Activated naive CD8-positive, alpha-beta T cell (primary cell): ENCODE measurements around the gene PAFAH1B1.
"Not testable (repeated sequence)": the region's sequence is repeated elsewhere in the genome, so short reads cannot be mapped to it uniquely, and the experiment has no call there.

Experiments
- H3K27ac Mint-ChIP-seq: one replicate; pipeline ENCODE4 v1.8.0; 2021; ENCODE audit warnings: mixed read lengths
- H3K27me3 Mint-ChIP-seq: one replicate; pipeline ENCODE4 v1.8.0; 2021; ENCODE audit warnings: mixed read lengths
- H3K36me3 Mint-ChIP-seq: one replicate; pipeline ENCODE4 v1.8.0; 2021; ENCODE audit warnings: mixed read lengths
- H3K4me1 Mint-ChIP-seq: one replicate; pipeline ENCODE4 v1.8.0; 2021; ENCODE audit warnings: low read depth, mixed read lengths
- H3K4me3 Mint-ChIP-seq: one replicate; pipeline ENCODE4 v1.8.0; 2021; ENCODE audit warnings: mild to moderate bottlenecking, mixed read lengths
- H3K9me3 Mint-ChIP-seq: one replicate; pipeline ENCODE4 v1.8.0; 2021; ENCODE audit warnings: low read depth, mixed read lengths

The PAFAH1B1 gene

GRCh38 chr17:2592971-2593820, at the start of gene PAFAH1B1:
TSS of gene PAFAH1B1 (plus strand) at chr17:2593654. CDS start at chr17:2638289, 44,635 bp downstream.
- Mint-ChIP-seq H3K36me3 (no peaks in the 10 kb centered on the region), H3K27me3 (no peaks in the 10 kb centered on the region), H3K9me3 (no peaks in the 10 kb centered on the region), H3K4me1 (peaks cover 29% of the 10 kb centered on the region), H3K27ac (peak within 1 kb of the TSS; percentile 97), H3K4me3 (peak within 1 kb of the TSS; percentile 94)

GRCh38 chr17:2545393-2545792, 48.1 kb upstream of the PAFAH1B1 start:
- Mint-ChIP-seq H3K27me3 (no peaks in the 10 kb centered on the region), H3K27ac (no peak overlapping the region)

GRCh38 chr17:2547176-2547575, 46.3 kb upstream of the PAFAH1B1 start:
- no peaks in the 10 kb centered on the region for H3K36me3 Mint-ChIP-seq
- H3K27me3 Mint-ChIP-seq: no peaks in the 10 kb centered on the region
- H3K4me3 Mint-ChIP-seq: no peak overlapping the region
- no peak overlapping the region for H3K27ac Mint-ChIP-seq
- no peaks in the 10 kb centered on the region for H3K9me3 Mint-ChIP-seq
- H3K4me1 Mint-ChIP-seq: peaks cover 5% of the 10 kb centered on the region

More at GRCh38 chr17:2545393-2545792, 48.1 kb upstream of the PAFAH1B1 start:
- Mint-ChIP-seq H3K36me3 (no peaks in the 10 kb centered on the region), H3K4me1 (no peaks in the 10 kb centered on the region), H3K4me3 (no peak overlapping the region), H3K9me3 (no peaks in the 10 kb centered on the region)

- H3K4me3 Mint-ChIP-seq, H3K27me3 Mint-ChIP-seq, H3K4me1 Mint-ChIP-seq, H3K27ac Mint-ChIP-seq, H3K36me3 Mint-ChIP-seq, H3K9me3 Mint-ChIP-seq: not testable (repeated sequence)
These were observed 45.4 kb upstream of the PAFAH1B1 start for GRCh38 chr17:2548026-2548425.

- Mint-ChIP-seq H3K4me3 (no peak overlapping the region), H3K27me3 (no peaks in the 10 kb centered on the region), H3K9me3 (no peaks in the 10 kb centered on the region), H3K4me1 (peaks cover 5% of the 10 kb centered on the region), H3K27ac (no peak overlapping the region), H3K36me3 (no peaks in the 10 kb centered on the region)
These were observed 43.9 kb upstream of the PAFAH1B1 start for GRCh38 chr17:2549392-2550211.

GRCh38 chr17:2551493-2551892, 42.0 kb upstream of the PAFAH1B1 start:
- Mint-ChIP-seq H3K27me3 (no peaks in the 10 kb centered on the region), H3K27ac (no peak overlapping the region), H3K36me3 (no peaks in the 10 kb centered on the region), H3K4me1 (peaks cover 5% of the 10 kb centered on the region), H3K9me3 (no peaks in the 10 kb centered on the region), H3K4me3 (no peak overlapping the region)

GRCh38 chr17:2551928-2552327, 41.5 kb upstream of the PAFAH1B1 start:
- Mint-ChIP-seq H3K9me3 (no peaks in the 10 kb centered on the region), H3K27me3 (no peaks in the 10 kb centered on the region), H3K4me3 (no peak overlapping the region), H3K36me3 (no peaks in the 10 kb centered on the region), H3K27ac (no peak overlapping the region), H3K4me1 (peaks cover 5% of the 10 kb centered on the region)

- no peak overlapping the region for H3K4me3 Mint-ChIP-seq
- H3K4me1 Mint-ChIP-seq: peaks cover 13% of the 10 kb centered on the region
- no peak overlapping the region for H3K27ac Mint-ChIP-seq
- H3K27me3 Mint-ChIP-seq: no peaks in the 10 kb centered on the region
- H3K9me3 Mint-ChIP-seq: no peaks in the 10 kb centered on the region
- no peaks in the 10 kb centered on the region for H3K36me3 Mint-ChIP-seq
These were observed 32.8 kb upstream of the PAFAH1B1 start for GRCh38 chr17:2560658-2561057.

GRCh38 chr17:2562162-2562858, 31.1 kb upstream of the PAFAH1B1 start:
- H3K9me3 Mint-ChIP-seq: no peaks in the 10 kb centered on the region
- no peaks in the 10 kb centered on the region for H3K27me3 Mint-ChIP-seq
- H3K27ac Mint-ChIP-seq: peak overlapping the region; percentile 73
- H3K4me3 Mint-ChIP-seq: peak overlapping the region; percentile 24
- peaks cover 13% of the 10 kb centered on the region for H3K4me1 Mint-ChIP-seq
- H3K36me3 Mint-ChIP-seq: no peaks in the 10 kb centered on the region

GRCh38 chr17:2563061-2563460, 30.4 kb upstream of the PAFAH1B1 start:
- no peaks in the 10 kb centered on the region for H3K36me3 Mint-ChIP-seq
- H3K9me3 Mint-ChIP-seq: no peaks in the 10 kb centered on the region
- H3K4me1 Mint-ChIP-seq: peaks cover 13% of the 10 kb centered on the region
- H3K4me3 Mint-ChIP-seq: no peak overlapping the region
- H3K27ac Mint-ChIP-seq: no peak overlapping the region
- no peaks in the 10 kb centered on the region for H3K27me3 Mint-ChIP-seq

- no peak overlapping the region for H3K4me3 Mint-ChIP-seq
- no peak overlapping the region for H3K27ac Mint-ChIP-seq
- H3K4me1 Mint-ChIP-seq: peaks cover 13% of the 10 kb centered on the region
- no peaks in the 10 kb centered on the region for H3K27me3 Mint-ChIP-seq
- no peaks in the 10 kb centered on the region for H3K36me3 Mint-ChIP-seq
- H3K9me3 Mint-ChIP-seq: no peaks in the 10 kb centered on the region
These were observed 29.9 kb upstream of the PAFAH1B1 start for GRCh38 chr17:2563543-2563942.

GRCh38 chr17:2564877-2565276, 28.6 kb upstream of the PAFAH1B1 start:
- no peaks in the 10 kb centered on the region for H3K9me3 Mint-ChIP-seq
- no peaks in the 10 kb centered on the region for H3K36me3 Mint-ChIP-seq
- no peak overlapping the region for H3K4me3 Mint-ChIP-seq
- H3K4me1 Mint-ChIP-seq: peaks cover 13% of the 10 kb centered on the region
- no peaks in the 10 kb centered on the region for H3K27me3 Mint-ChIP-seq
- H3K27ac Mint-ChIP-seq: no peak overlapping the region

- no peaks in the 10 kb centered on the region for H3K36me3 Mint-ChIP-seq
- no peak overlapping the region for H3K27ac Mint-ChIP-seq
- H3K27me3 Mint-ChIP-seq: no peaks in the 10 kb centered on the region
- H3K4me1 Mint-ChIP-seq: peaks cover 13% of the 10 kb centered on the region
- no peak overlapping the region for H3K4me3 Mint-ChIP-seq
- H3K9me3 Mint-ChIP-seq: no peaks in the 10 kb centered on the region
These were observed 27.4 kb upstream of the PAFAH1B1 start for GRCh38 chr17:2566056-2566455.

- H3K27me3 Mint-ChIP-seq: no peaks in the 10 kb centered on the region
- peaks cover 5% of the 10 kb centered on the region for H3K4me1 Mint-ChIP-seq
- H3K4me3 Mint-ChIP-seq: no peak overlapping the region
- no peaks in the 10 kb centered on the region for H3K9me3 Mint-ChIP-seq
- no peaks in the 10 kb centered on the region for H3K36me3 Mint-ChIP-seq
- H3K27ac Mint-ChIP-seq: peak overlapping the region; percentile 70
These were observed 21.7 kb upstream of the PAFAH1B1 start for GRCh38 chr17:2571523-2572303.
